Measurements from ENCODE around the gene C2orf80. TPM values are rescaled to one million over a fixed set of nuclear protein-coding genes. Genes with fewer than 3 reads are reported as not detected.

Gene C2orf80
- polyA plus RNA-seq (68.0 and 71.5 TPM in 2 replicates), polyA minus RNA-seq (26.5 and 31.7 TPM in 2 replicates)

DNA sequence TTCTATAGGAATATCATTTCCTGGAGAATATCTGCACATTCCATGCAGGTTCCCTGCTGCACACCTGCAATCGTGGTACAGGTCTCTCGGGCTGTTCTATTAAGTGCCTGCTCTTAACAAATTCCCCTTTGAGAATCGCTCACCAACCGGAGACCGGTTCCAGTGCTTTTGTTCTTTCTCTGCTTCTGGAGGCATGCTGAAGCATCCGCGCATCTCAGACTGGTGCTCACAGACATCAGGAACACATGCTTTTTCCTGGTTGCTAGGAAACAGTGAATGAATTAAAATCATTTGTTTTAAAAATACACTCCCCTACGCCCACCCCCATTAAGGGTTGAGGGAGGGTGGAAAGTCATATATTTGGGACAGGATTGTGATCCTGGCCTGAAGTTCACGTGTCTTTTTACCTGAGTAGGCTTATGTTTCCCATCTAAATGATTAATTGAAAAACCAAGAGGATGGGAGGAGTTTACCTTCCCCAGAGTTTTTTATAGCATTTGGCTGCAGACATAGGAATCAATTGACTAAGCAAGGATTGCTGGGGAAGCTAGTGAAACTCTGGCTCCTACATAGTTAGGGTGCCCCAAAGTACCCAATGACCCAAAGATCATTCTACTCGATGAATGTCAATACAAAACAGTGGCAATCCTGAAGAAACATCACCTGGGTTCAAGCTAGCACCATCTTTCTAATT lies at the start of gene C2orf80:
Gene C2orf80 (minus strand): TSS at position 221 of the 694 bp plus-strand sequence. CDS start 3,044 bp downstream, outside the sequence.
- TF ChIP-seq EP300 (conservative IDR thresholded peaks at IDR 0.05; ENCODE audit: poor library complexity, severe bottlenecking): peak; percentile 52
- TF ChIP-seq, protein P1, sequence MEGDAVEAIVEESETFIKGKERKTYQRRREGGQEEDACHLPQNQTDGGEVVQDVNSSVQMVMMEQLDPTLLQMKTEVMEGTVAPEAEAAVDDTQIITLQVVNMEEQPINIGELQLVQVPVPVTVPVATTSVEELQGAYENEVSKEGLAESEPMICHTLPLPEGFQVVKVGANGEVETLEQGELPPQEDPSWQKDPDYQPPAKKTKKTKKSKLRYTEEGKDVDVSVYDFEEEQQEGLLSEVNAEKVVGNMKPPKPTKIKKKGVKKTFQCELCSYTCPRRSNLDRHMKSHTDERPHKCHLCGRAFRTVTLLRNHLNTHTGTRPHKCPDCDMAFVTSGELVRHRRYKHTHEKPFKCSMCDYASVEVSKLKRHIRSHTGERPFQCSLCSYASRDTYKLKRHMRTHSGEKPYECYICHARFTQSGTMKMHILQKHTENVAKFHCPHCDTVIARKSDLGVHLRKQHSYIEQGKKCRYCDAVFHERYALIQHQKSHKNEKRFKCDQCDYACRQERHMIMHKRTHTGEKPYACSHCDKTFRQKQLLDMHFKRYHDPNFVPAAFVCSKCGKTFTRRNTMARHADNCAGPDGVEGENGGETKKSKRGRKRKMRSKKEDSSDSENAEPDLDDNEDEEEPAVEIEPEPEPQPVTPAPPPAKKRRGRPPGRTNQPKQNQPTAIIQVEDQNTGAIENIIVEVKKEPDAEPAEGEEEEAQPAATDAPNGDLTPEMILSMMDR (IDR thresholded peaks at IDR 0.05; ENCODE audit: poor library complexity, severe bottlenecking): no peak
- TF ChIP-seq, protein P2, sequence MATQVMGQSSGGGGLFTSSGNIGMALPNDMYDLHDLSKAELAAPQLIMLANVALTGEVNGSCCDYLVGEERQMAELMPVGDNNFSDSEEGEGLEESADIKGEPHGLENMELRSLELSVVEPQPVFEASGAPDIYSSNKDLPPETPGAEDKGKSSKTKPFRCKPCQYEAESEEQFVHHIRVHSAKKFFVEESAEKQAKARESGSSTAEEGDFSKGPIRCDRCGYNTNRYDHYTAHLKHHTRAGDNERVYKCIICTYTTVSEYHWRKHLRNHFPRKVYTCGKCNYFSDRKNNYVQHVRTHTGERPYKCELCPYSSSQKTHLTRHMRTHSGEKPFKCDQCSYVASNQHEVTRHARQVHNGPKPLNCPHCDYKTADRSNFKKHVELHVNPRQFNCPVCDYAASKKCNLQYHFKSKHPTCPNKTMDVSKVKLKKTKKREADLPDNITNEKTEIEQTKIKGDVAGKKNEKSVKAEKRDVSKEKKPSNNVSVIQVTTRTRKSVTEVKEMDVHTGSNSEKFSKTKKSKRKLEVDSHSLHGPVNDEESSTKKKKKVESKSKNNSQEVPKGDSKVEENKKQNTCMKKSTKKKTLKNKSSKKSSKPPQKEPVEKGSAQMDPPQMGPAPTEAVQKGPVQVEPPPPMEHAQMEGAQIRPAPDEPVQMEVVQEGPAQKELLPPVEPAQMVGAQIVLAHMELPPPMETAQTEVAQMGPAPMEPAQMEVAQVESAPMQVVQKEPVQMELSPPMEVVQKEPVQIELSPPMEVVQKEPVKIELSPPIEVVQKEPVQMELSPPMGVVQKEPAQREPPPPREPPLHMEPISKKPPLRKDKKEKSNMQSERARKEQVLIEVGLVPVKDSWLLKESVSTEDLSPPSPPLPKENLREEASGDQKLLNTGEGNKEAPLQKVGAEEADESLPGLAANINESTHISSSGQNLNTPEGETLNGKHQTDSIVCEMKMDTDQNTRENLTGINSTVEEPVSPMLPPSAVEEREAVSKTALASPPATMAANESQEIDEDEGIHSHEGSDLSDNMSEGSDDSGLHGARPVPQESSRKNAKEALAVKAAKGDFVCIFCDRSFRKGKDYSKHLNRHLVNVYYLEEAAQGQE (IDR thresholded peaks at IDR 0.05; ENCODE audit: borderline replicate concordance): peak; percentile 89
- peak; percentile 88 for TF ChIP-seq MXI1 (conservative IDR thresholded peaks at IDR 0.05; ENCODE audit: poor library complexity, severe bottlenecking)
- peak; percentile 14 for TF ChIP-seq SMC3 (conservative IDR thresholded peaks at IDR 0.05; ENCODE audit: poor library complexity)
- peak; percentile 88 for TF ChIP-seq POLR2AphosphoS5 (IDR thresholded peaks at IDR 0.05)
- TF ChIP-seq RAD21 (conservative IDR thresholded peaks at IDR 0.05): peak; percentile 8
- TF ChIP-seq TAF1 (IDR thresholded peaks at IDR 0.05; ENCODE audit: low read depth): no peak
- TF ChIP-seq EZH2 (IDR thresholded peaks at IDR 0.05; ENCODE audit: borderline replicate concordance, insufficient read depth, low read length, poor library complexity, severe bottlenecking): no peak
- Histone ChIP-seq H3K36me3 (ENCODE audit: insufficient read depth, low read length) (no peaks in the 10 kb centered on the region), H3F3A (ENCODE audit: insufficient read depth, low read length, poor library complexity, severe bottlenecking) (no peaks in the 10 kb centered on the region), H3K9me3 (ENCODE audit: low read length) (no peaks in the 10 kb centered on the region), H2AFZ (ENCODE audit: low read depth, low read length) (peak within 1 kb of the TSS; percentile 97), H3K4me2 (ENCODE audit: low read length) (peak within 1 kb of the TSS; percentile 78), H3K27ac (ENCODE audit: low read length) (peak within 1 kb of the TSS; percentile 99), H4K20me1 (ENCODE audit: insufficient read depth) (no peaks in the 10 kb centered on the region), H3K4me3 (ENCODE audit: low read length) (peak within 1 kb of the TSS; percentile 67), H3K79me2 (replicated peaks; ENCODE audit: insufficient read depth, low read length) (peaks cover 3% of the 10 kb centered on the region), H3K9me2 (ENCODE audit: insufficient read depth, low read length) (no peaks in the 10 kb centered on the region), H3K27me3 (ENCODE audit: insufficient read depth, low read depth, low read length) (no peaks in the 10 kb centered on the region), H3K9ac (ENCODE audit: low read length) (peak within 1 kb of the TSS; percentile 87)

DNA sequence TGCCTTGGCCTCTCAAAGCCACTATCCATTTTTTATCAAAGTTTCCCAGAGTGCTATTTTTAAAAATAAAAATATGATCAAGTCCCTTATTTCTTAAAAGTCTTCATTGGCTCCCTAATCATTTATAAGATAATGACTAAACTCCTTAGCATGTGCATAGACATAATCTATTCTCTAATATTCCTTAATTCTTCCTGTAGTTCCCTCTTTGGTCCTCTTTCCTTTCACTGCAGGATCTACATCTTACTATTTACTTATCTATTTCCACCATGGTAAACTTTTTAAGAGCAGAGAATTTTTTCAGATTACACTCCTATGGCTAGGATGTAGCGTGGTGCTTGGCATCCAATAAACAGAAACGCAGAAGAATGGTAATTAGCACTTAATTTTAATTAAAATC lies 46.0 kb upstream of the C2orf80 start:
- Histone ChIP-seq H3K9me3 (ENCODE audit: low read length) (no peaks in the 10 kb centered on the region), H3K27ac (ENCODE audit: low read length) (no peak overlapping the region), H4K20me1 (ENCODE audit: insufficient read depth) (no peaks in the 10 kb centered on the region), H3K9me2 (ENCODE audit: insufficient read depth, low read length) (no peaks in the 10 kb centered on the region), H3K9ac (ENCODE audit: low read length) (no peak overlapping the region), H3K4me2 (ENCODE audit: low read length) (no peak overlapping the region), H2AFZ (ENCODE audit: low read depth, low read length) (no peak overlapping the region), H3K27me3 (ENCODE audit: insufficient read depth, low read depth, low read length) (no peaks in the 10 kb centered on the region), H3K79me2 (replicated peaks; ENCODE audit: insufficient read depth, low read length) (no peaks in the 10 kb centered on the region), H3F3A (ENCODE audit: insufficient read depth, low read length, poor library complexity, severe bottlenecking) (peaks cover 5% of the 10 kb centered on the region), H3K4me3 (ENCODE audit: low read length) (no peak overlapping the region), H3K36me3 (ENCODE audit: insufficient read depth, low read length) (peaks cover 7% of the 10 kb centered on the region)
- TF ChIP-seq RAD21 (conservative IDR thresholded peaks at IDR 0.05) (no peak), MXI1 (conservative IDR thresholded peaks at IDR 0.05; ENCODE audit: poor library complexity, severe bottlenecking) (no peak), POLR2AphosphoS5 (IDR thresholded peaks at IDR 0.05) (no peak), EZH2 (IDR thresholded peaks at IDR 0.05; ENCODE audit: borderline replicate concordance, insufficient read depth, low read length, poor library complexity, severe bottlenecking) (no peak)

Measured in neural cell (in vitro differentiated cells).